ENCODE data around the gene TRAK1.

GRCh38 chr3:42152193-42152592 lies 61.0 kb downstream of the TRAK1 start:
- TF ChIP-seq CTCF (IDR thresholded peaks at IDR 0.05; ENCODE audit: low read length) = no peak
- TF ChIP-seq EZH2 (optimal IDR thresholded peaks at IDR 0.05; ENCODE audit: low read depth, low read length) = no peak
- no peak for TF ChIP-seq EZH2phosphoT487 (IDR thresholded peaks at IDR 0.05; ENCODE audit: low read length)

Data from MM.1S (cell line).